RKO (cell line): Measurements from ENCODE around the gene GPC1.

Experiments
- DNase-seq: peaks from one replicate; pipeline ENCODE4 v3.0.0-alpha.2; 2016; ENCODE audit warnings: low spot score

The GPC1 gene

DNA sequence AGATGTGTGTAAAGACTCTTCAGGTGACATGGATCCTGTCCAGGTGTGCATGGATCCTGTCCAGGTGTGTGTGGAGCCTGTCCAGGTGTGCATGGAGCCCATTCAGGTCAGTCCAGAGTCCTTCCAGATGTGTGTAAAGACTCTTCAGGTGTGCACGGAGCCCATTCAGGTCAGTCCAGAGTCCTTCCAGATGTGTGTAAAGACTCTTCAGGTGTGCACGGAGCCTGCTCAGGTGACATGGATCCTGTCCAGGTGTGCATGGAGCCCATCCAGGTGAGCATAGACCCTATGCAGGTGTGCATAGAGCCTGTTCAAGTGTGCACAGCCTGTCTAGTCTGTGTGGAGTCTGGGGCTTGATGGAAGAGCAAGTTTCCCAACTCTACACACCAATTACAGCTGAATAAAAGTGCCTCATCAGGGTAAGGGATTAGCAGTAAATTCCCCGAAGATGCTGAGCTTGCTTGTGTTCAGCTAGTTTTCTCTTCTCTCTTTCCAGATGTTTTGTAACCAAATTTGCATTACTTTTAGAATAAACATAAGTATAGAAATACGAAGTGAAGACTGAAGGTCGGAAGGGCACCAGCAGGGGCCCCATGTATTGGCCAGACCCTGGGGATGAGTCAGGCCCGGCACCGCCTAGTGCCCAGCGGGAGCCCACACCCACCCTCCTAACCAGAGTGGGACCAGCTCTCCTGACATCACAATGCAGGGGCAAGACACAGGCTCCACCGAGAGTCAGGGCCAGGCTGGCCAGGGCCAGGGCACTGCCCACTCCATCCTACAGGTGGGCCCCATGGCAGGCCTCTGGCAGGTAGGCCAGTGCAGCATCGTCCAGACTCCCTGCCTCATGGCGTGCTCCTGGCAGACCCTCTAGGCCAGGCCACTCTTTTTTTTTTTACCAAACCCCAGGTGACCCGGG is 38.6 kb upstream of the GPC1 start:
- DNase-seq = no peak

DNA sequence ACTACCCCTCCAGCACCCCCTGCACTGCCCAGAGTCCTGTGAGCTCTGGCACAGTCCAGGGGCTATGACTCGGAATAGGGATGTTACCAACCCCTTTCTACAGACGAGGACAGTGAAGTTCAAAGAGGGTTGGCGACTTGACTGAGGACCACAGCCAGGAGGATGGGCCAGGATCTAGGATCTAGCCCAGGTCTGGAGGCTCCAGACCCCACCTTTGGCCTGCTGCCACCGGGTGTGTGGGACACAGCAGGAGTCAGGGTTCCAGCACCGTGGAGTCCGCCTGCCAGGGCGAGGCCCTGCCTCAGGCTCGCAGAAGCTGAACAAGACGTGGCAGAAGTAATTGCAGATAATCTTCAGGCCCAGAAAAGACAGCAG is 37.9 kb upstream of the GPC1 start:
- no peak for DNase-seq

DNA sequence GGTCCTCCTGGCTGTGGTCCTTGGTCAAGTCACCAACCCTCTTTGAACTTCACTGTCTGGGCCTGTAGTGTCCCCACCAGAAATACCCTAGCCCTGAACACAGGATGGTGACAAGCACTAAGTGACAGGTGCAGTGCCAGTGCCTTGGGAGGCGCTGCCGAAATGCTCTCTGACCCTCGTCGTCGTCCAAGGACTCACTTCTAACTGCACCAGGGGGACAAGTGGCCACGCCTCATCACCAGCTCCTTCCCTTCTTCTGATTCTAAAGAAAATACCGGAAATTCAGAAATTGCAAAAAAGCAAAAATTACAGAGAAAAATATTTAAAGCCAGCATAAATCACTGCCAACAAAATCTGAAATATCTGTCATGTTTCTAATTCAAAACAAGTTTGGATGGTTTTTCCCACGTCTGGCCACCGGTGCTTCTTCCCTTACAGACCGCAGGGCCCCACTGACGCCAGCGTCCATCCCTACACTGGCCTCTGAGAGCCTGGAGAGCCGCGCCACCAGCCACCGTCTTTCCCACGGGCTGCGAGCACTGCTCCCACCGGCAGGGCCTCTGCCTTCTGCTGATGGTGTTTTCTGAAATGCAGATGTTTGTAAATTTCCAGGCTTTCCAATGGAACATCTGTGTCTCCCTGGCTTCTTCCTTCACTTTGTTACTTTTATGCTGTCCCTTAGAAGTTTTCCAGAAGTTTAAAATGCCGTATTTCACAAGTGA is 37.4 kb upstream of the GPC1 start:
- no peak for DNase-seq

DNA sequence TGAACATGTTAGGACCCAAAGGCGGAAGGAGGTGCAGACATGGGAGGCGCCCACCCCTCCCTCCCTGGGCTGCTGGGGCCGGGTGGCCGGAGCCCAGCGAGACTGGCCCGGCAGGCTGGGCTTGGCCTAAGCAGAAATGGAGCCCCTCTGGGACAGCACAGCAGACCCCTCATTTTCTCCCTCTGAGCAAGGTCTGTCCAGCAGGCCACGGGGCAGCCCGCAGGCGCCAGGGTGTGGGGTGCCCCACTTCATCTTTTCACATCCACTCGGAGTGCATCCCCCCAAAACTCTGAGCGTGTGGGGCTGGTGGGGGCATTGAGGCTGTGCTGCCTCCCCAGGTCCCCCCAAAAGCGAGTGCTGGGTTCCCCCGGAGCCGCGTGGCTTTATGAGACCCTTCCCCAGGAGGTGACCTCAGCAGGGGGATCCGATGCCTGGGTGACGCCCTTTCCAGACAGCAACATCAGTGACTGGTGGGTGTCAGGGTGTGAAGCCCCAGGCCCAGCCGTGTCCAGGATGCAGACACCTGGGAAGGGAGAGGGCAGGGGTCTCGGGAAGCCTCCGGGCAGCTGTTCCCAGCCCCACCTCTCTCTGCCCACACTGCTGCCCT is 36.7 kb upstream of the GPC1 start:
- no peak for DNase-seq

DNA sequence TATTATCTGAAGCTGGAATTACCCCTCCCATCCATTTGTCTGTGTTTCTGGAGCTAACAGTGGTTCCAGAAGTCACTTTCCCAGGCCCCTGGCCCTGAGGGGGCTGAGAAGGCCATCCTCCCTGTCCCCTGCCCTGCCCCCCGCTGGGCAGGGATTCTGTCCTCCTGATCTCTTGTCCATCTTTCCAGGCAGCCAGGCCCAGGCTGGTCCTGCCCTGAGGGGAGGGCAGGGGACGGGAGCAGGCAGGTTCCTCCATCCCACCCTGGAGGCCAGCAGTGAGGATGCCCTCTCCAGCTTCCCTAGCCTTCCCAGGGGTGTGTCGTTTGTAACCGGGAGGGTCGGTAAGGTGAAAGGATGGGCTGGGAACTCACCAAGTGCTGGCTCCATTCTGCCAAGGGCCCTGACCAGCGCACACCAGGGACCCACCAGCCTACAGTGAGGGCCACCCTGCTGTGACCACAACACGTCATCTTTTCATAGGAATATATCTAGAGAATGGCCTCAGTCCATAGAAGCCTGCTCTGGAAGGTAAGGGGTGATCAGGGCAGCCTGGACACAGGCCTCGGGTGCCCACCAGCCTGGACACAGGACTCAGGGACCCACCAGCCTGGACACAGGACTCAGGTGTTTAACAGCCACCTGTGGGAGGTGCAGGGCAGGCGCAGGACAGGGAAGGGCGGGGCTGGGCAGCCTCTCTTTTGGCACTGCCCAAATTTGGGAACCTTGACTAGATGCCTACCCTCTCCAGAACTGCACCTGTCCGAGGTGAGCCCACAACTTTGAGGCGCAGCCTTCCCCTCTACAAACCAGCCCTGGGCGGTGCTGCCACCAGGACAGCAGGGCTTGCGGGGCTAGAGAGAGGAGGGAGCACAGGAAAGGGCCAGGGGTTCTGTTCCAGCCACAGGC is 35.8 kb upstream of the GPC1 start:
- no peak for DNase-seq

DNA sequence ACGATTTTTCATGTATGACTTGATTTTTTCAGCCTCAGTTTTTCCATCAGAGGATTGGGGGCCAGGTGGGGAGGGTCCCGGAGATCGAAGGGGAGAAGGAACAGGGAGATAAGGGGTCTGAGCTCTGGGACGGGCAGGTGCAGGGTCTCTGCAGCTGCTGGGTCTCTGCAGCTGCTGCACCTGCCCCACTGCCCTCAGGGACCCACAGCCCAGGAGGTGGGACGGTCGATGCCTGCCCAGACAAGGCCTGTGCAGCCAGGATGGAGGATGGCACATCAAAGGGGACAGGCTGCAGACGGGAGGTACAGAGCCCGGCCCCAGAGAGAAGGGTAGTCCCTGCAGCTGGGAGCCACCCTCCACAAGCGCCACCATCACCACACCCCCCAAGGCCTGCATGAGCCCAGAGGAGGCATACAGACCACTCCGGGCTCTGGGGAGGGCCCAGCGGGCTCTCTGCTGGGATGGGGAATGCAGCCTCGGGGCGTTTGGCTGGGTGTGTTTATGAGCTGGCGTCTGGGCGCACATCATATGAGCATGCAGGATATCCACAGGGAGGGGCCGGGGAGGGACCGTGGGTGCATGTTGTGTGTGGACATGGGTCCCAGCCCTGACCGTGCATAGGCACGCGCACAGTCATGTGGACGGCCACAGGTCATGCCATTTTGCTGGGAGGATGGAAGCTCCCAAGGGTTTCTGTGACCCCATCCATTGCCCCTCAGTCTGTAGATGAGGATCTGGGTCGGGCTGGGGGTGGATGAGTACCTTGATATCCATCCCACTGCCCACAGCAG is 34.9 kb upstream of the GPC1 start:
- DNase-seq = no peak

DNA sequence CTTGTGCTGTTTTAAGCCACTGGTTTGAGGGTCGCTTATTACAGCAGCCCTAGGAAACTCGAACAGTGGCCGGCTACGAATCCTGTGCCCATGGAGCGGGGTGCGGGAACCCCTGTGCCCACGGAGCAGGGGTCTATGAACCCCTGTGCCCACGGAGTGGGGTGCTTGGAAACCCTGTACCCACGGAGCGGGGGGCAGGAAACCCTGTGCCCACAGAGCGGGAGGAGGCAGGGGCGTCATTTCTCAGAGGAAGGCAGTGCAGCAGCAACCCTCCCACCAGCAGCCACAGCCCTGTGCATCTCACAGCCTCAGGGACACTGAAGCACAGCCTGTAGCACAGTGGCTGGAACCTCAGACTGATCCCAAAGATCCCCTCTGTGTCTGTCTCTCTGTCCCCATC is 34.2 kb upstream of the GPC1 start:
- DNase-seq = no peak

DNA sequence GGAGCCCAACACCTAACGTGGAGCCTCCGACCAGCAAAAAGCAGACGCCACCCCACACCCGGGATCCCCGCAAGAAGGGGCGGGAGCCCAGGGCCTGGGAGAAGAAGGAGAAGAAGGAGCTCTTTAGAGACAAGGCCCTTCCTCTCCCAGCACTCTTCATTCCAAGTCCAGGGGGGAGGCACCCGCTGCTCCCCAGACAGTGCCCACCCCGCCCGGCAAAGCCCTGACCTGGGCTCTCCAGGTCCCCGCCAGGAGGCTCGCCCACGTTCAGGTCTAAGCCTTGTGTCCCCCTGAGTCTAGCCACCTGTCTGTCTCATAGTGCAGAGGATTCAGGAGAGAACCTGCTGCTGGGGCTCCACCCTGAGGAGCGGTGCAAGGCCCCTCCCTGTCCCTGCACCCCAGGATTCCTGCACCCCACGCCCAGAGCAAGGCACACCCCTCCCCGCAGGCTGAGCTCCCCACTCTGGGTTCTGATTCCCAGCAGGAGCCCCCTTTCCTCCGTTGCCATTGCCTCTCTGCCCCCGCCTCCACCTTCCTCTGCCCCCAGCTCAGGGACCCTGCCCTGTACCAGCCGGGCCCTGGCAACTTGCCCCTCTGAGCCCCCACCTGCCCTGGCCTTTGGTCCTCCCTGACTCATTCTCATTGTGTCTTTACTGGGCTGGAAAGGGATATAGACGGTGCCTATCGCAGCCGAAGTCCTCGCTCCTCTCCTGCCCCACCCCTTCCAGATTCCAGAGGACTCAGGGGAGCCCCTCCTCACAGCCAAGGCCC is 33.5 kb upstream of the GPC1 start:
- no peak for DNase-seq

DNA sequence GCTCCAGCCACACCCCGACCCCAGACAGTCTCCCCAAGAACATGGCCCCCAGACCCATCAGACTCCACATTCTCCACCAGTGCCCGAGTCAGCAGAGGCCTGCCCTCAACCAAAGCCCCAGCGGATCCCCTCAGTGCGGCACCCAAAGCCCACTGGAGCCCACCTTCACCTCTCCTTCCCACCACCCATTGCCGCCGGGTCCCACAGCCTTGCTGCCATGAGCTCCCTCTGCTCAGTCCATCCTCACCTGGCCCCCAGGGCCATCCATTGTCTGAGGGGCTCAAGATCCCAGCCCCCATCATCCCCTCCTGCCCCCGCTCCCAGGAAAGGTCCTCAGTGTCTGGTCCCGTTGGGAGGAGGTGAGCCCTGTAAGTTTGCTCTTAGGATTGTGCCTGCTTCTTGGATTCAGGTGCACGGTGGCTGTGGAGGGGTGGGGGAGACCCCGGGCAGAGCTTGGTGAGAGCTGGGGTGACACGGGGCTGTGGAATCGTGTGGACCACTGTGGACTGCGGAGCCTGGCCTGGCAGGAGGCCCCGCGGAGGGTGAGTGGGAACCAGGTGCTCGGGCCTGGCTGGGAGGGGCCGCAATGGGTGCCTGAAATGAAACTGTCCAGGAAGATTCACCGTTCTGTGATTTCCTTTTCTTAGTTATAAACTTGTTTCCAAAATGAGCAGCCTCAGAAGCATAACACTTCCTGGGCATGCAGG is 32.7 kb upstream of the GPC1 start:
- no peak for DNase-seq

DNA sequence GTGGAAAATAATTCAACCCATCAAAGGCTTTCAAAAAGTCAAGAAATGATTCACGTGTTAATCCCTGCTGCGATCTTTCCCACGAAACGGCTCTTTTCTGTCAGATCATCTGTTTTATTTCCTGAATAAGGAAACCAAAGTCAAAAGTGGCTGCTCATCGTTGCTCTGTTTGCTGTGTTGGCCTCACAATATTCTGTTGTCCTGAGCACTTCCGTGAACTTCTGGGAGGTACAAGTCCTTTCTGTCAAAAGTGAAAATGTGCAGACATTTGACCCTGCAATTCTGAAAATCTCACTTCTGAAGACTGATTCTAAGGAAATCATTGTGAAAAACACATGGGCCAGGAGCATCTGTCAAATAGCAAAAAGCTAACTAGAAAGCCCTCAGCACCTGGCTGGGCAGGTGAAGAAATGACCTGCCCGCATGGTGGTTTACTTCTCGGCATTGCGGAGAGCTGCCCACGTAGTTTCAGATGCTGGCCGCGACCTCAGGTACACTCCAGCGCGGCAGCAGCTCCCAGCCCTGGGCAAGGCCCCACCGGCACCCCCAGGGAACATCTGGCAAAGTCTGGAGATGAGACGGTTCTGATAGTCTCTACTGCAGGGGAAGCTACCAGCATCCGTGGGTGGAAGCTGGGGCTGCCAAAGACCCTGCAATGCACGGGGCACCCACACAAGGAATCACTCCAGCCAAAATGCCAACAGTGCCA is 31.9 kb upstream of the GPC1 start:
- no peak for DNase-seq

DNA sequence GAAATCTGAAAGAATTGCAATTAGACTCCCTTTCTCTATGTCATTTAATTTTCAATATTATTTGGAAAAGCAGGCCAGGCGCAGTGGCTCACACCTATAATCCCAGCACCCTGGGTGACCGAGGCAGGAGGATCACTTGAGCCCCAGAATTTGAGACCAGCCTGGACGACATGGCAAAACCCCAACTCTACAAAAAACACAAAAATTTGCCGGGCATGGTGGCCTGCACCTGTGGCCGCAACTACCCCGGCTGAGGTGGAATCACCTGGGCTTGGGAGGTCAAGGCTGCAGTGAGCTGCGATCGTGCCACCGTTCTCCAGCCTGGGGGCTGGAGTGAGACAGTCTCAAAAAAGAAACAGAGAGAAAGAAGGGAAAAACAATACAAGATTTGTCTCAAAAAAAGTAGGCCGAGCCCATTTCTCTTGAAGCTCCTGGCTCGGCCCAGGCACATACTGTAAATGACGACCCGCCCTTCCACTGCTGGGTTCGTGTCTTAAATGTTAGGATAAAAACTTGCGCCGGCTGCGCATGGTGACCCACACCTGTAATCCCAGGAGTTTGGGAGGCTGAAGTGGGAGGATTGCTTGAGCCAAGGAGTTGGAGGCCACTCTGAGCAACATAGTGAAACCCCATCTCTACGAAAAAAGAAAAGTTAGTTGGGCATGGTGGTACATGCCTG is 31.1 kb upstream of the GPC1 start:
- no peak for DNase-seq

DNA sequence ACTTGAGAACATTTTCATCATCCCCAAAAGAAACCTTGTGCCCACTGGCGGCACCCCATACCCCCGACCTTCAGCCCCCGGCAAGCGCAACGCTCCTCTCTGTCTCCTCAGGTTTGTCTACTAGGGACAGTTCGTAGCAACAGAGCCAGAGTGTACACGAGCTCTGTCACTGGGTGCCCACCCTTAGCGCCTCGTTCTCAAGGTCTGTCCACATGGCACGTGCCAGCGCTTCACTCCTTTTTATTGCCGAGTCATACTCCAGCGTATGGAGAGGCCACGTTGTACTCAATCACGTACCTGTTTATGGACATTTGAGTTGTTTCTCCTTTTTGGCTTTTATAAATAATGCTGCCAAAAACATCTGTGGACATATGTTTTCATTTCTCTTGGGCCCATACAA is 30.3 kb upstream of the GPC1 start:
- DNase-seq = no peak

DNA sequence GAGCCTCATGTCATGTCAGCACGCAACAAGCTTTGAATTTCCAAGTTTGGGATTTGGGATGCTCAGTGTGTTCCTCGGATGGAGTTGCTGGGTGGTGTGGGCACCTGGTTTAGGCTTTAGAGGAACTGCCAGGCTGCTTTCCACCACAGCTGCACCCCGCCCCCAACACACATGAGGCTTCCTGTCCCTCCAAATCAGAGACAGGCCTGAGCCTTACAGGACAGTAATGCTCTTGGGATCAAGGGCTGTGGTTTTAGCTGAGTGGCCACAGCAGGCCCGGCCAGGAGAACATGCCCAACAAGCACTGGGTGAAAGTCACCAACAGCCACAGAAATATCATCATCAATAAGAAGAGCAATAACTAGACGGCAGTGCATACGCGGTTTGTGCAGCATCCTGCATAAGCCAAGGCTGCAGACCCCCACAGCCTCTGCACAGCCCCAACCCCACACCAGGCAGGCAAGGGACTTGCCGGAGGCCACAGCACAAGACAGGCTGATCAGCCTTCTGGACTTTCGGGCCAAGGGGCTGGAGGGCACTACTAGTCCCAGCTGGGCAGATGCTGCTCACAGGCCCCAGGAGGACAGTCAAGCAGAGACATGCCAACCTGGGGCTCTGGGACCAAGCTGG is 29.7 kb upstream of the GPC1 start:
- DNase-seq = no peak

DNA sequence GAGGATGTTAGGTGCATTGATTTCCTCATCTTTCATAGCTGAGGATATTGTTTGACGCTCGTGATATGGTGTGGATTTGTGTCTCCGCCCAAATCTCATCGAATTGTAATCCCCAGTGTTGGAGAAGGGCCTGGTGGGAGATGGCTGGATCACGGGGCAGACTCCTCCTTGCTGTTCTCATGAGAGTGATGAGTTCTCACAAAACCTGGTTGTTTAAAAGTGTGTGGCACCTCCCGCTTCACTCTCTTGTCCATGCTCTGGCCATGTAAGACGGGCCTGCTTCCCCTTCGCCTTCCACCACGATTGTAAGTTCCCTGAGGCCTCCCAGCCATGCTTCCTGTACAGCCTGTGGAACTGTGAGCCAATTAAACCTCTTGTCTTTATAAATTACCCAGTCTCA is 28.4 kb upstream of the GPC1 start:
- no peak for DNase-seq

DNA sequence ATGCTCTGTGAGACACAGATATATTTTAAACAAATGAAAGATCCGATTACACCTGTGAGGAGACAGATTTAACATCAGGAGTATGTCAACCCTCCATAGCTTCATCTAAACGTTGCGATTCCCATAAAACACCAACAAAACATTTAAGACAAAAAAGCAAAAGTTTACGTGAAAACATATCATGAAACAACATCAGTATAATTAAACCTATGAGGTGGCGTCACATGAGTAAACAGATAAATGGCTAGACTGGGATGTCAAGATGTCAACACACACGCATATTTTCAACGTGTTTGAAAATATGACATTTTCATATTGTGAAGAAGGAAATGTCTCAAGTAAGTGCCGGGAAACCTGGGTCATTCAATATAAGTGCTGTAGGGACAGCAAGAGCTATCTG is 25.5 kb upstream of the GPC1 start:
- no peak for DNase-seq

DNA sequence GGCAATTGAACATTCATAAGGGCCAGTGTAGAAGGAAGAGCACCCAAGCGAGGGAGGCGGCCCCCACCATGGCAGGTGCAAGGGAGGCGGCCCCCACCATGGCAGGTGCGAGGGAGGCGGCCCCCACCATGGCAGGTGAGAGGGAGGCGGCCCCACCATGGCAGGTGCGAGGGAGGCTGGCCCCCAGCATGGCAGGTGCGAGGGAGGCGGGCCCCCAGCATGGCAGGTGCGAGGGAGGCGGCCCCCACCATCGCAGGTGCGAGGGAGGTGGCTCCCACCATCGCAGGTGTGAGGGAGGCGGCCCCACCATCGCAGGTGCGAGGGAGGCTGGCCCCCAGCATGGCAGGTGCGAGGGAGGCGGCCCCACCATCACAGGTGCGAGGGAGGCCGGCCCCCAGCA is 24.7 kb upstream of the GPC1 start:
- DNase-seq = no peak

DNA sequence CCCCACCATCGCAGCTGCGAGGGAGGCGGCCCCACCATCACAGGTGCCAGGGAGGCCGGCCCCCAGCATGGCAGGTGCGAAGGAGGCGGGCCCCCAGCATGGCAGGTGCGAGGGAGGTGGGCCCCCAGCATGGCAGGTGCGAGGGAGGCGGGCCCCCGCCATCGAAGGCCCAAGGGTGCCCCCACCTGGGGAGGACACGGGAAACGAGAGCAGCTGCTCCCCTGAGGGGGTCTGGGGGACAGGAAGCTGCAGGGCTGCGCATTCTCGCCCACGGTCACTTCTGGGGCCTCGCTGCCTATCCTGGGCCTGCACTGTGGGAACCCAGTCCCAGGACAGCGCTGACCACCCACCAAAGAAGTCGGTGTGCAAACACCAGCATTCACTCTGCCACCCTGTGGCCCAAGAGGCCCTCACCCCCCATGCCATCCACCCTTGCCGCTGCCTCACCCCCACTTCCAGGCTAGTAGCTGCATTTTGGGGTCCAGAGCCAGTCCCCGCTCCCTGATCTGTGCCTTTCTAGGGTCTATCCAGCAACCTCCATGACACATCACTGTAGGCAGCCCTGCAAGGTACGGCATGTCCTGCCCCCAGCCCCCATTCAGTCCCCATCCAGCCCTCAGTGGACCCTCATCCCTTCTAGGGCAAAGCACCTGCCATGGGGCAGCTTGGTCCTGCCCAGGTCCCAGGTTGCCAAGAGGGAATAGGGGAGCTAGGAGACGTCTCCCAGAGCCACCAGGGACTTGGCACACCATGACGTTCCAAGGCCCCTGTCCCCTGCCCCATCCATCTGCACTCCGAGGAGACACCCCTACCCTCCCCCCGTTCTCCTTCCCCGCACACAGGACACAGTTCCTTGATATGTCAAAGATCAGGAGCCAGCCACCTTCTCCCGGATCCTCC is 24.0 kb upstream of the GPC1 start:
- no peak for DNase-seq
